ENCODE results near the gene ATP6AP1.

Gene ATP6AP1

DNA sequence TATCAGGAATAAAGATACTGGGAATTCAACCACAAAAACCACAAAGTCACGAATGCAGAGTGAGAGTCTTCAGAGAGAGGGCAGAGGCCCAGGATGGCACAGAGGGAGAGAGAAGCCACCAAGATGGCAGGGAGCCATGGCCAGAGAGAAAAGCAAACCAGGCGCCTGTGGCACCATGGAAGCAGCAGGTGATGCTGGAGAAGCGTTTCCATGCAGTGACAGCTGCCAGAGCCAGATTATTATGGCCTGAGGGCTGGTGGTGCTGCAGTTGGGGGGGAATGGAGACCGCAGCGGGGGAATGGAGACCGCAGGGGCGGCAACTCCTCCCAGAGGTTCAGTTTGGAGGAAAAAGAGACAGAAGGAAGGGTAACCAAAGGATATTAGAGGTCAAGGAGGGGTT is 11.3 kb upstream of the ATP6AP1 start:
- H2BK120ac ChIP-seq (ENCODE audit: low read depth, low read length): no peak overlapping the region
- no peak overlapping the region for H3K4ac ChIP-seq (ENCODE audit: low read depth in 1 of 2, low read length in 2 of 2)
- peaks cover 10% of the 10 kb centered on the region for H3K4me1 ChIP-seq (ENCODE audit: control insufficient read depth, insufficient read depth, low read depth, low read length)
- H3K18ac ChIP-seq (ENCODE audit: low read depth in 1 of 2, low read length in 2 of 2): no peak overlapping the region
- H3K9me3 ChIP-seq (ENCODE audit: control insufficient read depth, low read length): no peaks in the 10 kb centered on the region
- no peak for DNase-seq
- H2AFZ ChIP-seq (ENCODE audit: low read depth, low read length): no peak overlapping the region
- peaks cover 0 to 12% of the 10 kb centered on the region in 2 experiments for H3K27me3 ChIP-seq (ENCODE audit: control insufficient read depth in 1 of 2, insufficient read depth in 1 of 2, low read length in 2 of 2)
- H3K23ac ChIP-seq (ENCODE audit: low read length in 2 of 2): no peak overlapping the region
- H2AK5ac ChIP-seq (ENCODE audit: low read length, severe bottlenecking): no peak overlapping the region
- H4K91ac ChIP-seq (ENCODE audit: low read length): no peak overlapping the region
- no peak overlapping the region for H3K14ac ChIP-seq (ENCODE audit: low read length in 2 of 2)
- no peak overlapping the region for H4K8ac ChIP-seq (ENCODE audit: low read length)
- H3K4me2 ChIP-seq (ENCODE audit: low read length, poor library complexity, severe bottlenecking): no peak overlapping the region
- no peak overlapping the region for H2BK5ac ChIP-seq (ENCODE audit: low read depth, low read length, poor library complexity, severe bottlenecking)
- no peak overlapping the region for H3K9ac ChIP-seq (ENCODE audit: low read length)
- no peak overlapping the region for H3K27ac ChIP-seq (ENCODE audit: low read length, poor library complexity, severe bottlenecking)
- H3K79me1 ChIP-seq (replicated peaks; ENCODE audit: low read length, poor library complexity, severe bottlenecking): peaks cover 3% of the 10 kb centered on the region
- no peak overlapping the region for H3K4me3 ChIP-seq (ENCODE audit: insufficient read depth in 1 of 2, low read depth in 1 of 2, low read length in 2 of 2)
- H2BK15ac ChIP-seq (ENCODE audit: low read depth, poor library complexity, severe bottlenecking): no peak overlapping the region
- peaks cover 15 to 31% of the 10 kb centered on the region in 2 experiments for H3K36me3 ChIP-seq (ENCODE audit: control insufficient read depth in 1 of 2, insufficient read depth in 2 of 2, low read depth in 1 of 2, low read length in 2 of 2)
- no peak overlapping the region for H2BK12ac ChIP-seq (ENCODE audit: low read length in 2 of 2)
- WGBS: 90% methylated on average over 6 of the region's 7 CpGs

DNA sequence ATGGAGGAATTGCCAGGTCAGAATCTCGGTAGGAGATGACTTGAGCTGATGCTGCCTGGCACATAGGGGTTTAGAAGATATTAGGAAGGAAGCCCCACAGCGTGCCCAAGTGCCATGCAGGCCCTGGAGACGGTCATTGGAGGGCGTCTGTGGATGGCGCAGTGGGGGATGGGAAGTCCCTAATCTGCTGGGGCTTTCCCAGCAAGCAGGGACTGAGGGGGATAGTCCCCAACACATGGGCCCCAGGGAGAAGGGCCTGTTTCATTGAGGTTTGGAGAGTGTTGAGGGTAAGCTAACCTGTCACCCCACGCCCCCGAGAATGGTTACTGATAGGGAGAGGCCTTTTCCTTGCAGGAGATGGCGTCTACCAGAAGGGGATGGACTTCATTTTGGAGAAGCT is 9.3 kb upstream of the ATP6AP1 start:
- Histone ChIP-seq H2AK5ac (ENCODE audit: low read length, severe bottlenecking) (no peak overlapping the region), H4K91ac (ENCODE audit: low read length) (no peak overlapping the region), H3K9ac (ENCODE audit: low read length) (no peak overlapping the region), H3K18ac (ENCODE audit: low read depth in 1 of 2, low read length in 2 of 2) (no peak overlapping the region), H3K14ac (ENCODE audit: low read length in 2 of 2) (no peak overlapping the region), H3K23ac (ENCODE audit: low read length in 2 of 2) (no peak overlapping the region), H3K27ac (ENCODE audit: low read length, poor library complexity, severe bottlenecking) (no peak overlapping the region), H3K4ac (ENCODE audit: low read depth in 1 of 2, low read length in 2 of 2) (no peak overlapping the region), H2AFZ (ENCODE audit: low read depth, low read length) (no peak overlapping the region), H2BK12ac (ENCODE audit: low read length in 2 of 2) (no peak overlapping the region), H3K4me3 (ENCODE audit: insufficient read depth in 1 of 2, low read depth in 1 of 2, low read length in 2 of 2) (no peak overlapping the region), H3K4me2 (ENCODE audit: low read length, poor library complexity, severe bottlenecking) (no peak overlapping the region), H3K9me3 (ENCODE audit: control insufficient read depth, low read length) (no peaks in the 10 kb centered on the region), H4K8ac (ENCODE audit: low read length) (no peak overlapping the region), H3K4me1 (ENCODE audit: control insufficient read depth, insufficient read depth, low read depth, low read length) (peaks cover 3% of the 10 kb centered on the region), H3K36me3 (ENCODE audit: control insufficient read depth in 1 of 2, insufficient read depth in 2 of 2, low read depth in 1 of 2, low read length in 2 of 2) (peaks cover 9 to 20% of the 10 kb centered on the region in 2 experiments), H3K27me3 (ENCODE audit: control insufficient read depth in 1 of 2, insufficient read depth in 1 of 2, low read length in 2 of 2) (peaks cover 0 to 7% of the 10 kb centered on the region in 2 experiments), H2BK15ac (ENCODE audit: low read depth, poor library complexity, severe bottlenecking) (no peak overlapping the region), H2BK5ac (ENCODE audit: low read depth, low read length, poor library complexity, severe bottlenecking) (no peak overlapping the region), H3K79me1 (replicated peaks; ENCODE audit: low read length, poor library complexity, severe bottlenecking) (no peaks in the 10 kb centered on the region), H2BK120ac (ENCODE audit: low read depth, low read length) (no peak overlapping the region)
- 92% methylated on average over 7 of the region's 8 CpGs for WGBS
- DNase-seq: no peak

DNA sequence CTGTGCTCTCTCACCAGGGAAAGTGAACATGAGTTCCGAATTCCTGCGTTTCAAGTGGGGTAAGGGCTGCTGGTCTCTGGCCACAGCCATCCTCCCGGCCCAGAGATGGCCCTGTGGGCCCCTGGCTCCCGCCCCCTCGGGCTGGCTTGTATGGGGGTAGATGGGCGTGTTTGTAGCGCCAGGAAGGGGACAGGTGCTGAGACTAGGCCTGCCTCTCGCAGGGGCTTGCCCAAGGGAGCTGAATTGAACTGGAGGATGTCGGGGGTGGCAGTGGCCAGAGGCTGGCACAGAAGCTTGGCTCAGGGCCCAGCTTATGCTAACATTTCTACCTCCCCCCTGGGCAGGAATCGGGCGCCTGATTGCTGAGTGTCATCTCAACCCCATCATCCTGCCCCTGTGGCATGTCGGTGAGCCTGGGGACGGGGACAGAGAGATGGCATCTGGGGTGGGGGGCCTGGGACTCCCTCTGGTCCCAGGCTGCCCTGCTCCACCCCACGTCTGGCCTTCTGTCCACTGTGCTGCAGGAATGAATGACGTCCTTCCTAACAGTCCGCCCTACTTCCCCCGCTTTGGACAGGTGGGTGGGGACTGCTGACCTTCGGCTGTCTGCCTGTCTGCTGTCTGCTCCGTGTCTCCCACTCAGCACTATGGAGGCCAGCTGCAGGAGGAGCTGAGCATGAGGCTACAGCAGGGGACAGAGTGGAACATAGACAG is 8.6 kb upstream of the ATP6AP1 start:
- Histone ChIP-seq H3K27ac (ENCODE audit: low read length, poor library complexity, severe bottlenecking) (no peak overlapping the region), H2BK120ac (ENCODE audit: low read depth, low read length) (no peak overlapping the region), H3K14ac (ENCODE audit: low read length in 2 of 2) (no peak overlapping the region), H2AFZ (ENCODE audit: low read depth, low read length) (no peak overlapping the region), H2BK5ac (ENCODE audit: low read depth, low read length, poor library complexity, severe bottlenecking) (no peak overlapping the region), H4K8ac (ENCODE audit: low read length) (no peak overlapping the region), H4K91ac (ENCODE audit: low read length) (no peak overlapping the region), H3K23ac (ENCODE audit: low read length in 2 of 2) (no peak overlapping the region), H3K9me3 (ENCODE audit: control insufficient read depth, low read length) (no peaks in the 10 kb centered on the region), H3K9ac (ENCODE audit: low read length) (no peak overlapping the region), H2BK15ac (ENCODE audit: low read depth, poor library complexity, severe bottlenecking) (no peak overlapping the region), H3K18ac (ENCODE audit: low read depth in 1 of 2, low read length in 2 of 2) (no peak overlapping the region), H3K79me1 (replicated peaks; ENCODE audit: low read length, poor library complexity, severe bottlenecking) (no peaks in the 10 kb centered on the region), H3K4me2 (ENCODE audit: low read length, poor library complexity, severe bottlenecking) (no peak overlapping the region), H2BK12ac (ENCODE audit: low read length in 2 of 2) (no peak overlapping the region), H3K4me3 (ENCODE audit: insufficient read depth in 1 of 2, low read depth in 1 of 2, low read length in 2 of 2) (no peak overlapping the region), H3K4ac (ENCODE audit: low read depth in 1 of 2, low read length in 2 of 2) (no peak overlapping the region), H3K4me1 (ENCODE audit: control insufficient read depth, insufficient read depth, low read depth, low read length) (peaks cover 3% of the 10 kb centered on the region), H2AK5ac (ENCODE audit: low read length, severe bottlenecking) (no peak overlapping the region), H3K36me3 (ENCODE audit: control insufficient read depth in 1 of 2, insufficient read depth in 2 of 2, low read depth in 1 of 2, low read length in 2 of 2) (peaks cover 9 to 20% of the 10 kb centered on the region in 2 experiments), H3K27me3 (ENCODE audit: control insufficient read depth in 1 of 2, insufficient read depth in 1 of 2, low read length in 2 of 2) (peaks cover 0 to 7% of the 10 kb centered on the region in 2 experiments)
- 83% methylated on average over 11 of the region's 19 CpGs for WGBS
- DNase-seq: no peak

DNA sequence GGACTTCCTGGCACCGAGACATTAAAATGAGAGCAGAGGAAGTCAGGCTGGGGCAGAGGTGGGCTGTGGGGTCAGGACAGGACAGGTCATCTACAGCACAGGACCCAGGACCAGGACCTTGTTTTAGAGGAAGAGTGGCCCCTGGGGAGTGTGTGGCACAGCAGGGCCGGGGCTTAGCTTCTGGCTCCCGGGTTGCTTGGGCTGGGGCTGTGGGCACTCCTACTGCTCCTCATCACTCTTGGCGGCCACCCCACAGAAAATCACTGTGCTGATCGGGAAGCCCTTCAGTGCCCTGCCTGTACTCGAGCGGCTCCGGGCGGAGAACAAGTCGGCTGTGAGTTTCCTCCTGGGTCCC is 8.1 kb upstream of the ATP6AP1 start:
- H2AFZ ChIP-seq (ENCODE audit: low read depth, low read length): no peak overlapping the region

More for the DNA sequence above, 8.1 kb upstream of the ATP6AP1 start:
- Histone ChIP-seq H3K4me2 (ENCODE audit: low read length, poor library complexity, severe bottlenecking) (no peak overlapping the region), H2BK12ac (ENCODE audit: low read length in 2 of 2) (no peak overlapping the region), H4K8ac (ENCODE audit: low read length) (no peak overlapping the region), H4K91ac (ENCODE audit: low read length) (no peak overlapping the region), H2AK5ac (ENCODE audit: low read length, severe bottlenecking) (no peak overlapping the region), H3K9me3 (ENCODE audit: control insufficient read depth, low read length) (no peaks in the 10 kb centered on the region), H3K36me3 (ENCODE audit: control insufficient read depth in 1 of 2, insufficient read depth in 2 of 2, low read depth in 1 of 2, low read length in 2 of 2) (peaks cover 9 to 20% of the 10 kb centered on the region in 2 experiments), H3K18ac (ENCODE audit: low read depth in 1 of 2, low read length in 2 of 2) (no peak overlapping the region), H3K4ac (ENCODE audit: low read depth in 1 of 2, low read length in 2 of 2) (no peak overlapping the region), H3K79me1 (replicated peaks; ENCODE audit: low read length, poor library complexity, severe bottlenecking) (no peaks in the 10 kb centered on the region), H3K23ac (ENCODE audit: low read length in 2 of 2) (no peak overlapping the region), H2BK5ac (ENCODE audit: low read depth, low read length, poor library complexity, severe bottlenecking) (no peak overlapping the region), H3K9ac (ENCODE audit: low read length) (no peak overlapping the region), H2BK120ac (ENCODE audit: low read depth, low read length) (no peak overlapping the region), H3K4me1 (ENCODE audit: control insufficient read depth, insufficient read depth, low read depth, low read length) (peaks cover 3% of the 10 kb centered on the region), H3K27ac (ENCODE audit: low read length, poor library complexity, severe bottlenecking) (no peak overlapping the region), H3K14ac (ENCODE audit: low read length in 2 of 2) (no peak overlapping the region), H2BK15ac (ENCODE audit: low read depth, poor library complexity, severe bottlenecking) (no peak overlapping the region), H3K4me3 (ENCODE audit: insufficient read depth in 1 of 2, low read depth in 1 of 2, low read length in 2 of 2) (no peak overlapping the region), H3K27me3 (ENCODE audit: control insufficient read depth in 1 of 2, insufficient read depth in 1 of 2, low read length in 2 of 2) (peaks cover 0 to 7% of the 10 kb centered on the region in 2 experiments)
- no peak for DNase-seq
- WGBS: 86% methylated on average over 10 of the region's 10 CpGs

Data from mesenchymal stem cell (in vitro differentiated cells and primary cell).